ENCODE data around the gene LONP1. TPM values are rescaled to one million over a fixed set of nuclear protein-coding genes. Genes with fewer than 3 reads are reported as not detected.
A peak's percentile ranks its signal among the peaks of the same experiment; 100 is the strongest.

The LONP1 gene
- total RNA-seq, 2 experiments from 2014 or later: 134 to 141 TPM

DNA sequence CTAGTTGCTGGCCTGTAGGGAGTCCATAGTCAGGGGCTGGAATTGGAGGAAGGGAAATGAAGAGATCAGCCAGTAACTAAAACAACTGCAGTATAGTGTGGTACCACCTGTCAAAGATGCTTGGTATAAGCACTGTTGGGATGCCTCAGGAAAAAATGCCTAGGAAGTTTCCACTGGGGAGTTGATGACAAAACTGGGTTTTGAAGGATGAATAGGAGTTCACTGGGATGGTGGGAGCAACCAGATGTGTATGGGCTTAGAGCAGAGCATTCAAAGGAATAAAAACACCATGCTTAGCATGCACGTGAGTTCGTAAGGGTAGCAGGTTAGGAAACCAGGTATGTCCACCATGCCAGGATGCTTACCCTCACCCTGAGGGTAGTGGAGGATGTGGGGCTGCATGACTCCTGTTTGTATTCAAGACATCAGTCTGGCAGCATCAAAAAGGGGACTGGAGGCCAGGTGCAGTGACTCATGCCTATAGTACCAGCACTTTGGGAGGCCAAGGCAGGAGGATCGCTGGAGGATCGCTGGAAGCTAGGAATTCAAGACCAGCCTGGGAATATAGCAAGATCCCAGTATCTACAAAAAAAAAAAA is 7.6 kb upstream of the LONP1 start:
- H3K9me3 Mint-ChIP-seq (ENCODE audit: low read depth): no peaks in the 10 kb centered on the region
- no peak for ATAC-seq
- no peak overlapping the region for H3K4me3 Mint-ChIP-seq
- no peaks in the 10 kb centered on the region for H3K36me3 Mint-ChIP-seq
- CTCF ChIA-PET: interaction anchor here (0.6 to 1.0 kb wide), 2 partner anchors 65 to 377 kb away, joined by 3 to 4 read pairs; no protein-coding TSS in a partner anchor
- no peak for DNase-seq
- no peaks in the 10 kb centered on the region for H3K4me1 Mint-ChIP-seq
- no peak overlapping the region for H3K27ac Mint-ChIP-seq
- H3K27me3 Mint-ChIP-seq: no peaks in the 10 kb centered on the region

DNA sequence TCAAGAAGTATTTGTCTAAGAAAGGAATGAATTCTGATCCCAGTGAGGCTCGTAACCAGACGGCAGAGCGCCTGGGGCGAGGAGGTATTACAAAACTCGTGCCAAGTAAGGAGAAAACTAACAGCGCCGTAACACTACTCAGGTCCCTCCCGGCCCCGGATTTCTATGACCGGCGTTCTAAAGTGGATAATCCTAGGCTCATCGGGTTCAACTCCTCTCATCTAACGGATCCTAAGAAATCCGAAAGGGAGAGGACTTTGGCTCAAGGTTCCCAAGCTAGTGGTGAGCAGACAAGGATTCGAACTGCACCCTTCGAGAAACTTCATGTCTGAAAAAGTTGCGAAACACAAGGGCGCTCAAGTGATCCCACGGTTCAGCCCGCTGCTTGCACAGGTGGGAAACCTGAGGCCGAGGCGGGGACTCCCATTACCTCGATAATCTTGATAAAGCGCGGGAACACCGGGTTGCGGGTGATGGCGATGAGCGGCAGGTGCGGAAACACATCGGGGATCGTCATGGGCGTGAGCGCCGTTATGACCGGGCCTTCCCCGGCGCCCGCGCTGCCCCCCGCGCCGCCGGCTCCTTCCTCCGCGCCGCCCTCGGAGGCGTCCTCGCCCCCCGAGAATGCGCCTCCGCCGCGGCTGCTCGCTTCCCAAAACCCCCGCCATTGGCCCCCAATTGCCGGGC is 529 bp downstream of the LONP1 start:
- peak; percentile 2 for ATAC-seq
- peak; percentile 69 for DNase-seq
- CTCF ChIA-PET: interaction anchor here (1.0 to 6.5 kb wide), 6 partner anchors 31 to 109 kb away, joined by 3 to 122 read pairs (median 8); partner anchors contain the start of genes DUS3L, RPL36, SAFB and SAFB2
- Mint-ChIP-seq H3K9me3 (ENCODE audit: low read depth) (no peaks in the 10 kb centered on the region), H3K4me1 (peaks cover 37% of the 10 kb centered on the region), H3K36me3 (peaks cover 20% of the 10 kb centered on the region), H3K4me3 (peak overlapping the region; percentile 92), H3K27ac (peak overlapping the region; percentile 98), H3K27me3 (no peaks in the 10 kb centered on the region)

DNA sequence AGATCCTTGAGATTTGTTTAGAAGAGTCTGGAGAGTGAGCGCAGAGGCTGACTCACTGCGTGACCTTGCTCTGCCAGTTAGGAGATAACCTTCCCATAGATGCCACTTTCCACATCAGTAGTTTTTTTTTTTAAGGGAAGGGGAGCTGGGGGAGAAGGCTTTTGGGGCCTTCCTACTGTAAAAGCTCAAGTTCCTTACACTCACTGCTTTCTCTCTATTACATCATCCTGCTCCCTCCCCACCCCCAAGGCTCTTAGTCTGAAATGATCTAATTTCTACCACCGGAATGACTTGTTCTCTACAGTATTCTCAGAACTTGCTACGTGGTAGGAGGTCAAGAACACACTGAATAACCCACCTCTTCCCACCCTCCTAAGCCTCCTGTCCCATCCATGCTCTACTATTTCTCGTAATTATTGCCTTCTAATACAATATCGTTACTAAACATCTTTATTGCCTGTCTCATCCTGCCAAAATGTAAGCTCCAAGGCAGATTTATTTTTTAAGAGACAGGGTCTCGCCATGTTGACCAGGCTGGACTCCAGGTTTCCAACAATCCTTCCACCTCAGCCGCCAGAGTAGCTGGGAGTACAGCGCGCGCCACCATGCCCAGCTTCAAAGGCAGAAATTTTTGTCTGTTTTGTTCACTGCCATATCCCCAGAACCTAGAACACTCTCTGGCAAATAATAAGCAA is 1.2 kb downstream of the LONP1 start:
- CTCF ChIA-PET: interaction anchor here (0.7 to 6.5 kb wide), 6 partner anchors 11 to 1135 kb away, joined by 3 to 122 read pairs (median 3); partner anchors contain the start of genes DUS3L and RPL36
- peak; percentile 7 for ATAC-seq
- Mint-ChIP-seq H3K36me3 (peaks cover 24% of the 10 kb centered on the region), H3K27ac (peak overlapping the region; percentile 98), H3K4me1 (peaks cover 40% of the 10 kb centered on the region), H3K4me3 (peak overlapping the region; percentile 92), H3K27me3 (no peaks in the 10 kb centered on the region), H3K9me3 (ENCODE audit: low read depth) (no peaks in the 10 kb centered on the region)
- peak; percentile 84 for DNase-seq

DNA sequence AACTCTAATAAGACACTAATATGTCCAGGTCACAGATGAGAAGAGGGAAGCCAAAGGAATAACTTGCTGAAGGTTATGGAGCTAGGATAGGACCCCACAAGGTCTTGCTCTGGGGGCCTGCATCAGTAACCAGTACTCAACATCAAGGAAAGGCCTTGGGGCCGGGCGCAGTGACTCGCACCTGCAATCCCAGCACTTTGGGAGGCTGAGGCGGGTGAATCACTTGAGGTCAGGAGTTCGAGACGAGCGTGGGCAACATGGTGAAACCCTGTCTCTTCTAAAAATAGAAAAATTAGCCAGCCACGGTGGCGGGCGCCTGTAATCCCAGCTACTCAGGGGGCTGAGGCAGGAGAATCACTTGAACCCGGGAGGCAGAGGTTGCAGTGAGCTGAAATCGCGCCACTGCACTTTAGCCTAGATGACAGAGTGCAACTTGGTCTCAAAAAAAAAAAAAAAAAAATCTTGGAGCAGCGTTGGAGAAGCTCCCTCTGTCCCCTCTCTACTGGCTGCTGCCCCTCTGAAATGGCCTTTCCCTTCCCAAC is 1.8 kb downstream of the LONP1 start:
- CTCF ChIA-PET: interaction anchor here (0.7 to 6.5 kb wide), 6 partner anchors 10 to 1136 kb away, joined by 3 to 122 read pairs (median 3); partner anchors contain the start of genes DUS3L and RPL36
- Mint-ChIP-seq H3K27ac (peak overlapping the region; percentile 98), H3K27me3 (no peaks in the 10 kb centered on the region), H3K9me3 (ENCODE audit: low read depth) (no peaks in the 10 kb centered on the region), H3K36me3 (peaks cover 29% of the 10 kb centered on the region), H3K4me1 (peaks cover 40% of the 10 kb centered on the region), H3K4me3 (peak overlapping the region; percentile 92)
- peak; percentile 47 for DNase-seq
- ATAC-seq: no peak

GRCh38 chr19:5717215-5717935 is 2.6 kb downstream of the LONP1 start:
- Mint-ChIP-seq H3K9me3 (ENCODE audit: low read depth) (no peaks in the 10 kb centered on the region), H3K27me3 (no peaks in the 10 kb centered on the region), H3K36me3 (peaks cover 31% of the 10 kb centered on the region), H3K4me3 (peak overlapping the region; percentile 92), H3K27ac (peak overlapping the region; percentile 98), H3K4me1 (peaks cover 40% of the 10 kb centered on the region)
- CTCF ChIA-PET: interaction anchor here (0.6 to 6.5 kb wide), 3 partner anchors 9 to 29 kb away, joined by 3 to 122 read pairs (median 4); partner anchors contain the start of gene RPL36
- DNase-seq (no peak), ATAC-seq (no peak)

DNA sequence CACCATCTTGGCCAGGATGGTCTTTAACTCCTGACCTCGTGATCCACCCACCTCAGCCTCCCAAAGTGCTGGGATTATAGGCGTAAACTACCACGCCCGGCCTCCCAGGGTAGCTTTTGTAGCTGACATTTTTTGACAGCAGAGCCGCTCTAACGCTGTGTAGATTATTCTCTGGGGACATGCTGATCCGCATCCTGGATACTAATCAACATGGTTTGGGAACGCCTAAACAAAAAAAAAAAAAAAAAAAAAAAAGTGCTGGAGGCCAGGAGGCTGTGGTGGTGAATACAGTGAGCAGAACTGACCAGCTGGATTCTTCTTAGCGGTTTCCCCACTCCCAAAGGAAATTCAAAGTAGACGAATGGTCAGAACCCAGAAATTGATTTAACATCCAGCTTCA is 5.1 kb downstream of the LONP1 start:
- CTCF ChIA-PET: interaction anchor here (1.7 to 3.8 kb wide), 3 partner anchors 24 to 28 kb away, joined by 5 to 18 read pairs (median 6); partner anchors contain the start of gene RPL36
- H3K9me3 Mint-ChIP-seq (ENCODE audit: low read depth): no peaks in the 10 kb centered on the region
- ATAC-seq: no peak

DNA sequence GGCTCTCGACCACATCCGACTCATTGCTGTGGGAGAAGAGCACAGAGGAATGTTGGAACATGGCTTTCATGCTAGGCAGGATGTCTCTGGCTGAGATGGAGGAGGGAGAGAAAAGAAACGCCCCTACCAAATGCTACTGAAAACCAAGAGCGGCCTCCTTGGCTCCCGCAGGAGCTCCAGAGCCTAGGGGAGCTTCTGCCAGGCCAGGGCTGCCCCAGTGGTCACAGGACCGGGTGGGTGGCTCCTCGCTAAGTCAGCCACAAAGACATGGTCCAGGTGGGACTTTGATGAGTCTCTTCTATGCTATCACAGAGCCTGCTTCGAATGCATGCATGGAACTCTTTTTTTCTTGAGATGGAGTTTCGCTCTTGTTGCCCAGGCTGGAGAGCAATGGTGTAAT is 6.7 kb downstream of the LONP1 start:
- H3K9me3 Mint-ChIP-seq (ENCODE audit: low read depth): no peaks in the 10 kb centered on the region
- peaks cover 24% of the 10 kb centered on the region for H3K4me1 Mint-ChIP-seq
- no peak for ATAC-seq
- no peaks in the 10 kb centered on the region for H3K27me3 Mint-ChIP-seq
- H3K36me3 Mint-ChIP-seq: peaks cover 35% of the 10 kb centered on the region
- CTCF ChIA-PET: interaction anchor here (1.9 to 3.8 kb wide), 2 partner anchors 22 to 24 kb away, joined by 6 to 18 read pairs; partner anchors contain the start of gene RPL36
- no peak overlapping the region for H3K27ac Mint-ChIP-seq
- no peak for DNase-seq
- no peak overlapping the region for H3K4me3 Mint-ChIP-seq

More for the DNA sequence above, 5.1 kb downstream of the LONP1 start:
- no peak overlapping the region for H3K4me3 Mint-ChIP-seq
- peaks cover 41% of the 10 kb centered on the region for H3K36me3 Mint-ChIP-seq
- DNase-seq: no peak
- H3K27me3 Mint-ChIP-seq: no peaks in the 10 kb centered on the region
- H3K4me1 Mint-ChIP-seq: peaks cover 33% of the 10 kb centered on the region
- H3K27ac Mint-ChIP-seq: no peak overlapping the region

GRCh38 chr19:5711713-5712161 is 8.2 kb downstream of the LONP1 start:
- peaks cover 10% of the 10 kb centered on the region for H3K4me1 Mint-ChIP-seq
- H3K27ac Mint-ChIP-seq: no peak overlapping the region
- CTCF ChIA-PET: interaction anchor here (1.9 to 3.8 kb wide), 2 partner anchors 21 to 23 kb away, joined by 4 to 18 read pairs; partner anchors contain the start of gene RPL36
- DNase-seq (no peak), ATAC-seq (no peak)
- no peak overlapping the region for H3K4me3 Mint-ChIP-seq
- peaks cover 35% of the 10 kb centered on the region for H3K36me3 Mint-ChIP-seq
- no peaks in the 10 kb centered on the region for H3K27me3 Mint-ChIP-seq
- H3K9me3 Mint-ChIP-seq (ENCODE audit: low read depth): no peaks in the 10 kb centered on the region

- ATAC-seq: no peak
- CTCF ChIA-PET: interaction anchor here (1.9 to 3.8 kb wide), 2 partner anchors 20 to 22 kb away, joined by 4 to 18 read pairs; partner anchors contain the start of gene RPL36
Measured at GRCh38 chr19:5711025-5711424, 8.9 kb downstream of the LONP1 start.

GRCh38 chr19:5707576-5708575 is 12.1 kb downstream of the LONP1 start:
- H3K36me3 Mint-ChIP-seq: peaks cover 35% of the 10 kb centered on the region
- no peaks in the 10 kb centered on the region for H3K4me1 Mint-ChIP-seq
- DNase-seq (no peak), ATAC-seq (no peak)
- no peaks in the 10 kb centered on the region for H3K27me3 Mint-ChIP-seq
- no peak overlapping the region for H3K27ac Mint-ChIP-seq
- H3K9me3 Mint-ChIP-seq (ENCODE audit: low read depth): no peaks in the 10 kb centered on the region
- H3K4me3 Mint-ChIP-seq: no peak overlapping the region
- CTCF ChIA-PET: interaction anchor here (0.6 to 1.1 kb wide), 2 partner anchors 10 to 18 kb away, joined by 3 to 5 read pairs; partner anchors contain the start of gene RPL36

More at GRCh38 chr19:5711025-5711424, 8.9 kb downstream of the LONP1 start:
- H3K9me3 Mint-ChIP-seq (ENCODE audit: low read depth): no peaks in the 10 kb centered on the region
- no peak for DNase-seq
- no peak overlapping the region for H3K27ac Mint-ChIP-seq
- peaks cover 36% of the 10 kb centered on the region for H3K36me3 Mint-ChIP-seq
- H3K4me3 Mint-ChIP-seq: no peak overlapping the region
- peaks cover 7% of the 10 kb centered on the region for H3K4me1 Mint-ChIP-seq
- H3K27me3 Mint-ChIP-seq: no peaks in the 10 kb centered on the region

DNA sequence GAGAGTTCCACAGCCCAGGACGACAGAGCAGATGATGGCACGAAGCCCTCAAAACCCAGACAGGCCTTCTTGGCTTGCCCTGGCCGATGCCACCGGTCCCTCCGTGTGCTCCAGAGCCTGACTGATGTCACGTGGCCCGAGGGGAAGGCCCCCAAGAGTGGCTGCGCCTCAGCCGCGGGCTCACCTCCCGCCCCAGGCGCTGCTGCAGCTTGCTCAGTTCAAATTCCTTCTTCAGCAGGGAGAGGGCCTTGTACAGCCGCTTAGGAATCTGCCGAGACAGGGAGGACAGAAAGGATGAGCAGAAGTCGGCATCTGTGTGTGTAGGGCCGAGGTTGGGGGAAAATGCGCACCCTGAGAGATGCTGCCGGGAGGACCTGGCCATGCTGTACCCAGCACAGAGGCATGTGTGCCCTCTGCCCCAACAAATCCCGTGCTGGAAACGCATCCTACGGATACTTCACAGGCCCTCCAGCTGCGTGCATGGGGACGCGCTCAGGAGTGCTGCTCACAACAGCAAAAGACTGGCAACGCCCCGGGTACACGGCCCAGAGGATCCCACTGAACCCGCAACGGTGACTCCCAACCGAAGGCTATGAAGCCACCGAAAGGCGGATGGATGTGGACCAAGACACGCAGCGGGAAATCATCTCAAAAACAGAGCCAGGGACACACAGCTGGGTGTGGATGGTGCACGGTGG is 12.9 kb downstream of the LONP1 start:
- CTCF ChIA-PET: interaction anchor here (1.1 kb wide), 1 partner anchor 17 kb away, joined by 5 read pairs; the partner anchor contains the start of gene RPL36
- no peak for ATAC-seq
- H3K4me1 Mint-ChIP-seq: no peaks in the 10 kb centered on the region
- no peak overlapping the region for H3K27ac Mint-ChIP-seq
- H3K4me3 Mint-ChIP-seq: no peak overlapping the region
- peaks cover 33% of the 10 kb centered on the region for H3K36me3 Mint-ChIP-seq
- no peak for DNase-seq
- no peaks in the 10 kb centered on the region for H3K27me3 Mint-ChIP-seq
- no peaks in the 10 kb centered on the region for H3K9me3 Mint-ChIP-seq (ENCODE audit: low read depth)

Data from activated CD8-positive, alpha-beta memory T cell treated with anti-CD3 and anti-CD28 coated beads, Interleukin-2, amount 10 ng/mL, durations not matched to agents 7 days and 5 days (primary cell).